GM12878 (cell line): Measurements from ENCODE around the gene OXCT1. TPM values are rescaled to one million over a fixed set of nuclear protein-coding genes. Genes with fewer than 3 reads are reported as not detected.

Experiments
- ATAC-seq: fragments of 200-7000 bp; cut with Tn5 transposase; 3 replicates; pipeline ENCODE4 v1.9.1; 2020; ENCODE audit warnings: mild to moderate bottlenecking, moderate library complexity
- BruUV-seq: library from RNA; stranded (reverse); fragments of 400-500 nt; replicated peaks from 2 replicates; lab custom pipeline; 2021; lab: Mats Ljungman, UMichigan
- CTCF ChIA-PET: fragments of 300-600 bp; sonication (Branson Sonifier 250); formaldehyde crosslinking; extraction: SDS; loops from one replicate; lab custom pipeline; 2021; ENCODE audit warnings: inconsistent platforms; lab: Yijun Ruan, JAX
- POLR2A ChIA-PET: fragments of 350-600 bp; formaldehyde crosslinking; extraction: SDS; loops from one replicate; lab custom pipeline; 2021; ENCODE audit warnings: inconsistent platforms; lab: Charles Lee
- RAD21 ChIA-PET: fragments of 300-600 bp; sonication (Branson Sonifier 250); formaldehyde crosslinking; loops from one replicate; lab custom pipeline; 2023; ENCODE audit warnings: antibody characterized with exemption; ENCODE audit not compliant: unreplicated experiment; lab: Charles Lee
- SMC1A ChIA-PET: fragments of 300-600 bp; sonication (Branson Sonifier 250); formaldehyde crosslinking; loops from one replicate; lab custom pipeline; 2023; ENCODE audit not compliant: unreplicated experiment, uncharacterized antibody; lab: Charles Lee
- DNase-seq: peaks from one replicate; pipeline ENCODE4 v3.0.0-alpha.2; 2011; ENCODE audit warnings: low read depth, low spot score
- FAIRE-seq: peaks from 3 replicates; lab custom pipeline; 2011; peaks lifted over from hg19 to GRCh38; lab: Jason Lieb, UNC
- H2AFZ ChIP-seq: 2 replicates; pipeline ENCODE4 v1.6.0; 2011; ENCODE audit warnings: low read depth, low read length, control low read depth; ENCODE audit not compliant: control insufficient read depth
- H3K27ac ChIP-seq: 2 replicates; pipeline ENCODE4 v1.5.1; 2011; ENCODE audit warnings: control low read depth; ENCODE audit not compliant: control insufficient read depth, insufficient read depth
- H3K27me3 ChIP-seq, 2 experiments: replicated peaks in 1 of 2; 2 replicates each; pipeline versions ENCODE4 v1.6.0 to v1.6.1; 2011; ENCODE audit warnings: low read length in 1 of 2; ENCODE audit not compliant: control insufficient read depth in 2 of 2, insufficient read depth in 2 of 2
- H3K36me3 ChIP-seq, 2 experiments: 2 replicates each; pipeline ENCODE4 v1.5.1; 2011; ENCODE audit warnings: low read length in 1 of 2; ENCODE audit not compliant: control insufficient read depth in 2 of 2, insufficient read depth in 2 of 2
- H3K4me1 ChIP-seq: 2 replicates; pipeline ENCODE4 v1.6.1; 2011; ENCODE audit warnings: mild to moderate bottlenecking, low read length, moderate library complexity, mixed read lengths; ENCODE audit not compliant: control insufficient read depth, insufficient read depth
- H3K4me2 ChIP-seq: 2 replicates; pipeline ENCODE4 v1.6.0; 2011; ENCODE audit warnings: control low read depth; ENCODE audit not compliant: control insufficient read depth, insufficient read depth
- H3K4me3 ChIP-seq: fragments of 200-600 bp; sonication (generic); 2 replicates; pipeline ENCODE4 v1.5.1; 2016
- H3K79me2 ChIP-seq: 2 replicates; pipeline ENCODE4 v1.6.0; 2011; ENCODE audit warnings: low read length; ENCODE audit not compliant: control insufficient read depth, insufficient read depth
- H3K9ac ChIP-seq: 2 replicates; pipeline ENCODE4 v1.8.0; 2011; ENCODE audit warnings: low read length, control low read depth, mixed read lengths; ENCODE audit not compliant: control insufficient read depth, insufficient read depth
- H3K9me3 ChIP-seq: replicated peaks from 3 replicates; pipeline ENCODE4 v1.5.1; 2011; ENCODE audit warnings: mild to moderate bottlenecking, low read length; ENCODE audit not compliant: control insufficient read depth, insufficient read depth
- H4K20me1 ChIP-seq: 2 replicates; pipeline ENCODE4 v1.6.0; 2011; ENCODE audit not compliant: control insufficient read depth, insufficient read depth
- CREM ChIP-seq: IDR thresholded peaks from 2 replicates; pipeline ENCODE4 v1.6.1; 2014; ENCODE audit warnings: antibody characterized with exemption, low read depth
- ESRRA ChIP-seq: IDR thresholded peaks from 2 replicates; pipeline ENCODE4 v1.6.1; 2012; ENCODE audit warnings: mild to moderate bottlenecking, low read length, improper control_type of control experiment
- FOXM1 ChIP-seq: IDR thresholded peaks from 2 replicates; pipeline ENCODE4 v1.6.1; 2012; ENCODE audit warnings: low read depth, mild to moderate bottlenecking, inconsistent platforms, low read length, moderate library complexity
- HDAC6 ChIP-seq: fragments of 200-600 bp; sonication (generic); IDR thresholded peaks from one replicate; pipeline ENCODE4 v1.8.0; 2017; ENCODE audit warnings: antibody characterized with exemption; ENCODE audit not compliant: unreplicated experiment
- NFYA ChIP-seq: IDR thresholded peaks from 2 replicates; pipeline ENCODE4 v1.6.1; 2011; ENCODE audit warnings: low read depth, mild to moderate bottlenecking, low read length, improper control_type of control experiment, borderline replicate concordance
- NR2C2 ChIP-seq: IDR thresholded peaks from 2 replicates; pipeline ENCODE4 v1.6.1; 2011; ENCODE audit warnings: borderline replicate concordance, low read depth; ENCODE audit not compliant: control insufficient read depth, insufficient read length
- PML ChIP-seq: IDR thresholded peaks from 2 replicates; pipeline ENCODE4 v1.6.1; 2012; ENCODE audit warnings: low read length, inconsistent platforms
- WRNIP1 ChIP-seq: IDR thresholded peaks from 2 replicates; pipeline ENCODE4 v1.6.1; 2011; ENCODE audit warnings: low read depth, low read length, improper control_type of control experiment, borderline replicate concordance
- WGBS: methylation state at CpG from one replicate; pipeline ENCODE4 v1.1.6; 2016; ENCODE audit warnings: low lambda C conversion rate; ENCODE audit not compliant: insufficient replicate concordance, insufficient coverage; ENCODE audit errors: missing lambda C conversion rate; 5-methylcytosine and 5-hydroxymethylcytosine counted together
- in situ Hi-C: fragments of 300-500 bp; cut with MboI; formaldehyde crosslinking; loops from 9 replicates; pipeline ENCODE4 v1.14.3; 2018; ENCODE audit warnings: mixed read lengths
- intact Hi-C: fragments of 100-400 bp; cut with micrococcal nuclease; formaldehyde crosslinking; loops from one replicate; pipeline ENCODE4 v1.14.2; 2022; ENCODE audit not compliant: unreplicated experiment
- polyA plus RNA-seq, 11 experiments: library from polyadenylated mRNA; depleted of rRNA in 4 of 11; unstranded in 6 of 11; stranded (reverse) in 5 of 11; fragments of >200 nt; fragmentation: Nextera tagmentation in 4 of 11; fragmentation: Illumina TruSeq in 1 of 11; extraction: Ambion mirVana in 4 of 11; extraction: Trizol in 1 of 11; gene quantifications; 1 replicate in 1 of 11; 2 replicates in 10 of 11; pipeline versions ENCODE4 v1.2.1 to v1.2.3, GENCODE V29; 2011 to 2016; ENCODE audit warnings: inconsistent platforms in 2 of 11, missing spikeins in 2 of 11, low read depth in 1 of 11
- total RNA-seq, 4 experiments: library from RNA; depleted of rRNA in 3 of 4; stranded (reverse); fragments of >200 nt in 3 of 4; fragmentation: Illumina TruSeq in 1 of 4; extraction: Trizol in 1 of 4; gene quantifications; 2 replicates each; pipeline versions ENCODE4 v1.2.1 to v1.2.3, GENCODE V29; 2013 to 2021
- TF ChIP-seq, protein P1 (sequence below): fragments of 450-650 bp; IDR thresholded peaks from 2 replicates; pipeline ENCODE4 v1.6.1; 2018; ENCODE audit warnings: borderline replicate concordance, mild to moderate bottlenecking; ENCODE audit not compliant: partially characterized antibody
- TF ChIP-seq, protein P2 (sequence below): fragments of 450-650 bp; IDR thresholded peaks from 2 replicates; pipeline ENCODE4 v1.6.1; 2017; ENCODE audit warnings: mild to moderate bottlenecking

The OXCT1 gene
- total and polyA plus RNA-seq, 10 of the 15 experiments (the other 5 are each of a cell fraction or from before 2014, with no cell fraction given): 46.9 to 103 (median 70.5) TPM

DNA sequence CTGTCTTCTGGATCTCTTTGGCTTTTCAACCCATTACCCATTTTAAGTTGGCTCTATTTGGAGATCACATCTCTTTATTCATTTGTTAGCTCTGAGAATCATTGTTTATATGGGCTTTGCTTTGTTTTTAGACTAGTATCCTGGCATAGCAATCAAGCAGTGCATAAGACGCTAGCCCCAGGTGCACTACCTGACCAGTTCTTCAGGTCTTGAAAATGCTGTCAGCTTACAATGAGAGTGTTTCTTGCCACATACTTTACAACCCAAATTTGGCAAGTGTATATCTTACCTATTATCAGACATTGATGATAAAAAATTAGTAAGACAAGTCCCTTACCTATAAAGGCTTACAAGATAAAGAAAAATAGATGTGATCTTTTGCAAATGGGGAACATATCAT, 12.2 kb downstream of the OXCT1 start:
- H3K4me2 ChIP-seq: no peak overlapping the region
- no peaks in the 10 kb centered on the region for H3K79me2 ChIP-seq
- in situ Hi-C loops: loop anchor here (5.0 to 10.0 kb wide), 3 partner anchors 199 to 907 kb away; no protein-coding TSS in a partner anchor
- ChIA-PET POLR2A (interaction anchor here (1.5 kb wide), 1 partner anchor 199 kb away, joined by 4 read pairs; no protein-coding TSS in a partner anchor), SMC1A (interaction anchor here (0.8 to 8.5 kb wide), 5 partner anchors 8 to 198 kb away, joined by 3 to 172 read pairs (median 5); no protein-coding TSS in a partner anchor), RAD21 (interaction anchor here (0.7 to 5.9 kb wide), 7 partner anchors 7 to 1021 kb away, joined by 3 to 127 read pairs (median 3); partner anchors contain the start of gene FBXO4), CTCF (interaction anchor here (0.6 to 11.0 kb wide), 11 partner anchors 9 to 909 kb away, joined by 3 to 300 read pairs (median 7); partner anchors contain the start of gene FBXO4)
- H3K9ac ChIP-seq: no peak overlapping the region
- intact Hi-C loops: loop anchor here (2.0 to 5.0 kb wide), 3 partner anchors 147 to 1029 kb away; no protein-coding TSS in a partner anchor
- H3K9me3 ChIP-seq: no peaks in the 10 kb centered on the region
- no peak for DNase-seq
- ATAC-seq: no peak
- no TSS peak for BruUV-seq
- H3K36me3 ChIP-seq: peaks cover 0 to 16% of the 10 kb centered on the region in 2 experiments; a peak in 3 of 4 replicates
- no peaks in the 10 kb centered on the region for H3K27me3 ChIP-seq
- H3K4me3 ChIP-seq: no peak overlapping the region
- TF ChIP-seq, protein P1, sequence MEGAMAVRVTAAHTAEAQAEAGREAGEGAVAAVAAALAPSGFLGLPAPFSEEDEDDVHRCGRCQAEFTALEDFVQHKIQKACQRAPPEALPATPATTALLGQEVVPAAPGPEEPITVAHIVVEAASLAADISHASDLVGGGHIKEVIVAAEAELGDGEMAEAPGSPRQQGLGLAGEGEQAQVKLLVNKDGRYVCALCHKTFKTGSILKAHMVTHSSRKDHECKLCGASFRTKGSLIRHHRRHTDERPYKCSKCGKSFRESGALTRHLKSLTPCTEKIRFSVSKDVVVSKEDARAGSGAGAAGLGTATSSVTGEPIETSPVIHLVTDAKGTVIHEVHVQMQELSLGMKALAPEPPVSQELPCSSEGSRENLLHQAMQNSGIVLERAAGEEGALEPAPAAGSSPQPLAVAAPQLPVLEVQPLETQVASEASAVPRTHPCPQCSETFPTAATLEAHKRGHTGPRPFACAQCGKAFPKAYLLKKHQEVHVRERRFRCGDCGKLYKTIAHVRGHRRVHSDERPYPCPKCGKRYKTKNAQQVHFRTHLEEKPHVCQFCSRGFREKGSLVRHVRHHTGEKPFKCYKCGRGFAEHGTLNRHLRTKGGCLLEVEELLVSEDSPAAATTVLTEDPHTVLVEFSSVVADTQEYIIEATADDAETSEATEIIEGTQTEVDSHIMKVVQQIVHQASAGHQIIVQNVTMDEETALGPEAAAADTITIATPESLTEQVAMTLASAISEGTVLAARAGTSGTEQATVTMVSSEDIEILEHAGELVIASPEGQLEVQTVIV: no peak
- TF ChIP-seq CREM (no peak), NR2C2 (no peak), ESRRA (no peak), FOXM1 (no peak), PML (no peak), HDAC6 (no peak), WRNIP1 (no peak), NFYA (no peak)
- TF ChIP-seq, protein P2, sequence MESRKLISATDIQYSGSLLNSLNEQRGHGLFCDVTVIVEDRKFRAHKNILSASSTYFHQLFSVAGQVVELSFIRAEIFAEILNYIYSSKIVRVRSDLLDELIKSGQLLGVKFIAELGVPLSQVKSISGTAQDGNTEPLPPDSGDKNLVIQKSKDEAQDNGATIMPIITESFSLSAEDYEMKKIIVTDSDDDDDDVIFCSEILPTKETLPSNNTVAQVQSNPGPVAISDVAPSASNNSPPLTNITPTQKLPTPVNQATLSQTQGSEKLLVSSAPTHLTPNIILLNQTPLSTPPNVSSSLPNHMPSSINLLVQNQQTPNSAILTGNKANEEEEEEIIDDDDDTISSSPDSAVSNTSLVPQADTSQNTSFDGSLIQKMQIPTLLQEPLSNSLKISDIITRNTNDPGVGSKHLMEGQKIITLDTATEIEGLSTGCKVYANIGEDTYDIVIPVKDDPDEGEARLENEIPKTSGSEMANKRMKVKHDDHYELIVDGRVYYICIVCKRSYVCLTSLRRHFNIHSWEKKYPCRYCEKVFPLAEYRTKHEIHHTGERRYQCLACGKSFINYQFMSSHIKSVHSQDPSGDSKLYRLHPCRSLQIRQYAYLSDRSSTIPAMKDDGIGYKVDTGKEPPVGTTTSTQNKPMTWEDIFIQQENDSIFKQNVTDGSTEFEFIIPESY: no peak
- no peak for FAIRE-seq
- H3K27ac ChIP-seq: no peak overlapping the region
- no peaks in the 10 kb centered on the region for H3K4me1 ChIP-seq
- no peaks in the 10 kb centered on the region for H4K20me1 ChIP-seq
- no peak overlapping the region for H2AFZ ChIP-seq
- 100% methylated on average over 1 of the region's 1 CpG for WGBS
